Smooth muscle cell (in vitro differentiated cells): ENCODE results near the gene FCER2. TPM values are rescaled to one million over a fixed set of nuclear protein-coding genes. Genes with fewer than 3 reads are reported as not detected.

Experiments
- DNase-seq: peaks from one replicate; lab custom pipeline; 2025; ENCODE audit not compliant: unreplicated experiment; lab: John Stamatoyannopoulos, UW
- H2AFZ ChIP-seq: fragments of 200-600 bp; sonication (generic); 2 replicates; pipeline ENCODE4 v1.6.0; 2016; ENCODE audit warnings: antibody characterized with exemption, low read depth, mild to moderate bottlenecking
- H3F3A ChIP-seq: fragments of 200-600 bp; sonication (generic); 2 replicates; pipeline ENCODE4 v1.6.0; 2017; ENCODE audit warnings: antibody characterized with exemption, low read depth
- H3K27ac ChIP-seq: fragments of 200-600 bp; sonication (generic); 2 replicates; pipeline ENCODE4 v1.5.1; 2016; ENCODE audit warnings: low read depth, mild to moderate bottlenecking
- H3K27me3 ChIP-seq: fragments of 200-600 bp; sonication (generic); 2 replicates; pipeline ENCODE4 v1.6.1; 2016; ENCODE audit warnings: low read depth, mild to moderate bottlenecking
- H3K36me3 ChIP-seq: fragments of 200-600 bp; sonication (generic); 2 replicates; pipeline ENCODE4 v1.5.1; 2016; ENCODE audit warnings: low read depth
- H3K4me1 ChIP-seq: fragments of 200-600 bp; sonication (generic); 2 replicates; pipeline ENCODE4 v1.5.1; 2016; ENCODE audit warnings: low read depth
- H3K4me2 ChIP-seq: fragments of 200-600 bp; sonication (generic); 2 replicates; pipeline ENCODE4 v1.6.0; 2016; ENCODE audit warnings: mild to moderate bottlenecking
- H3K4me3 ChIP-seq: fragments of 200-600 bp; sonication (generic); 2 replicates; pipeline ENCODE4 v1.5.1; 2016; ENCODE audit warnings: mild to moderate bottlenecking
- H3K79me2 ChIP-seq: fragments of 200-600 bp; sonication (generic); 2 replicates; pipeline ENCODE4 v1.6.0; 2016; ENCODE audit warnings: low read depth, mild to moderate bottlenecking
- H3K9ac ChIP-seq: fragments of 200-600 bp; sonication (generic); 2 replicates; pipeline ENCODE4 v1.6.0; 2016; ENCODE audit warnings: low read depth
- H3K9me3 ChIP-seq: fragments of 200-600 bp; sonication (generic); replicated peaks from 2 replicates; pipeline ENCODE4 v1.5.1; 2016; ENCODE audit warnings: low read depth
- H4K20me1 ChIP-seq: fragments of 200-600 bp; sonication (generic); 2 replicates; pipeline ENCODE4 v1.6.0; 2016; ENCODE audit warnings: low read depth
- WGBS: methylation state at CpG from one replicate; pipeline ENCODE4 v1.1.7; 2016; ENCODE audit warnings: low lambda C conversion rate; 5-methylcytosine and 5-hydroxymethylcytosine counted together
- polyA plus RNA-seq: library from polyadenylated mRNA; unstranded; fragments of >200 nt; fragmentation: Nextera tagmentation; extraction: Ambion mirVana; gene quantifications from 2 replicates; pipeline ENCODE4 v1.2.1, GENCODE V29; 2016
- total RNA-seq: library from RNA; depleted of rRNA; stranded (reverse); fragments of >200 nt; gene quantifications from 2 replicates; pipeline ENCODE4 v1.2.3, GENCODE V29; 2014
- TF ChIP-seq, protein P1 (sequence below): fragments of 200-600 bp; sonication (generic); IDR thresholded peaks from 2 replicates; pipeline ENCODE4 v1.5.1; 2017; ENCODE audit warnings: borderline replicate concordance, mild to moderate bottlenecking, antibody characterized with exemption; ENCODE audit not compliant: insufficient read depth, poor library complexity, severe bottlenecking

Gene FCER2
- total and polyA plus RNA-seq, 2 experiments from 2014 or later: not detected

DNA sequence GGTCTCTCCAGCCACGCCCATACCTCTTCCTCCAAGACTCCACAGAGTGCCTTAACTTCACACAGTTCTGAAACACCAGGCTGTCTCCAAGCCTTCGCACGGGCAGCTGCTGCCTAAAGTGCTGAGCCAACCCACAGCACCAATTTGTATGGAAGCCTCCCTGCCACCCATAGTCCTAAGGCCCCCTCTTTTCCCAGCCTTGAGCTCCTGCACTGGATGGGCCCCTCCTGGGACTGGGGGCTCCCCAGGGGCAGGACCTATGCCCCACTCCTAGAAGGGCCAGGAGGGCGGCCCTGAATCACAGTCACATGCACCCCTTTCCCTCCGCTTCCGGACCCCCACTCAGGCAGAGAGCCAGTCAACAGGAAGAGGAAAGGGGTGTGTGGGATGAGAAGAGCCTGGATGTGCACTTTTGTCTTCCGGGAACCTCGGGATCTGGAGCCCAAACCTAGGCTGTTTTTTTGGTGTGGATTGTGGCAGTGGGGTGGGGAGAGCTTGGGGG, 5.1 kb upstream of the FCER2 start:
- TF ChIP-seq, protein P1, sequence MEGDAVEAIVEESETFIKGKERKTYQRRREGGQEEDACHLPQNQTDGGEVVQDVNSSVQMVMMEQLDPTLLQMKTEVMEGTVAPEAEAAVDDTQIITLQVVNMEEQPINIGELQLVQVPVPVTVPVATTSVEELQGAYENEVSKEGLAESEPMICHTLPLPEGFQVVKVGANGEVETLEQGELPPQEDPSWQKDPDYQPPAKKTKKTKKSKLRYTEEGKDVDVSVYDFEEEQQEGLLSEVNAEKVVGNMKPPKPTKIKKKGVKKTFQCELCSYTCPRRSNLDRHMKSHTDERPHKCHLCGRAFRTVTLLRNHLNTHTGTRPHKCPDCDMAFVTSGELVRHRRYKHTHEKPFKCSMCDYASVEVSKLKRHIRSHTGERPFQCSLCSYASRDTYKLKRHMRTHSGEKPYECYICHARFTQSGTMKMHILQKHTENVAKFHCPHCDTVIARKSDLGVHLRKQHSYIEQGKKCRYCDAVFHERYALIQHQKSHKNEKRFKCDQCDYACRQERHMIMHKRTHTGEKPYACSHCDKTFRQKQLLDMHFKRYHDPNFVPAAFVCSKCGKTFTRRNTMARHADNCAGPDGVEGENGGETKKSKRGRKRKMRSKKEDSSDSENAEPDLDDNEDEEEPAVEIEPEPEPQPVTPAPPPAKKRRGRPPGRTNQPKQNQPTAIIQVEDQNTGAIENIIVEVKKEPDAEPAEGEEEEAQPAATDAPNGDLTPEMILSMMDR: no peak
- H3K79me2 ChIP-seq: no peaks in the 10 kb centered on the region
- no peaks in the 10 kb centered on the region for H3K4me1 ChIP-seq
- DNase-seq: no peak
- H2AFZ ChIP-seq: no peak overlapping the region
- no peaks in the 10 kb centered on the region for H3K27me3 ChIP-seq
- H3K27ac ChIP-seq: no peak overlapping the region
- no peaks in the 10 kb centered on the region for H3K9me3 ChIP-seq
- H3K4me2 ChIP-seq: no peak overlapping the region
- H3F3A ChIP-seq: no peaks in the 10 kb centered on the region
- no peak overlapping the region for H3K9ac ChIP-seq
- no peaks in the 10 kb centered on the region for H4K20me1 ChIP-seq
- H3K4me3 ChIP-seq: no peak overlapping the region
- WGBS: 85% methylated on average over 8 of the region's 8 CpGs
- H3K36me3 ChIP-seq: no peaks in the 10 kb centered on the region

DNA sequence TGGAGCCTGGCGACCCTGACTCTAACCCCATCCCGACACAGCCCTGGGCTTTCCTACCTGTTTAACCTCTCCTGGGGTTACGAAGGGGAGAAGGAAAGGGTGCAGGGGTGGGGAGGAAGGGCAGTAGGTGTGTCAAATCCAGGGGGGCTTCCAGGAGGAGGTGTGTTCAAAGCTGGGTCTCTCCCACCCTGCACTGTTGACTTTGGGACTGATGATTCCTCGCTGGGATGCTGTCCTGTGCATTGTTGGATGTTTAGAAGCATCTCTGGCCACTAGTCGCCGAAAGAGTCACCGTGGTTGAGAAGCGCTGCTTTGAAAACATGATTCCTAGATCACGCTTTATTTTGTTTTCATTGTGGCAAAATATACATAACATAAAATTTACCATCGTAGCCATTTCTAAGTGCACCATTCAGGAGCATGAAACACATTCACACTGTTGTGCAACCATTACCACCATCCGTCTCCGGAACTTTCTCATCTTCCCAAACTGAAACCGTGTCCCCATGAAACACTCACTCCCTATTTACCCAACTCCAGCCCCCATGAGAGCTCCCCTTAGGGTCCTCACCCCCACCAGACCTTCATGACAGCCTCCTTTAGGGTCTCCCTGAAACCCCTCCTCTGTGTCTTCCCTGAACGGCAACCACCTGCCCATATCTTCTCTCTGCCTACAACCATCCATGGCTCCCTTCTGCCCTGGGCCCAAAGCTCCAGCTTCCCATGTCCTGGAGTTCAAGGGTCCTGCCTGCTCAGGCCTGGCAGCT, 4.4 kb upstream of the FCER2 start:
- Histone ChIP-seq H3K27me3 (no peaks in the 10 kb centered on the region), H3K4me3 (no peak overlapping the region), H3K27ac (no peak overlapping the region), H3K9ac (no peak overlapping the region), H3F3A (no peaks in the 10 kb centered on the region), H3K9me3 (no peaks in the 10 kb centered on the region), H3K4me2 (no peak overlapping the region), H2AFZ (no peak overlapping the region), H4K20me1 (no peaks in the 10 kb centered on the region), H3K4me1 (no peaks in the 10 kb centered on the region), H3K79me2 (no peaks in the 10 kb centered on the region), H3K36me3 (no peaks in the 10 kb centered on the region)
- WGBS: 93% methylated on average over 14 of the region's 14 CpGs
- no peak for DNase-seq
- TF ChIP-seq, protein P1: no peak

DNA sequence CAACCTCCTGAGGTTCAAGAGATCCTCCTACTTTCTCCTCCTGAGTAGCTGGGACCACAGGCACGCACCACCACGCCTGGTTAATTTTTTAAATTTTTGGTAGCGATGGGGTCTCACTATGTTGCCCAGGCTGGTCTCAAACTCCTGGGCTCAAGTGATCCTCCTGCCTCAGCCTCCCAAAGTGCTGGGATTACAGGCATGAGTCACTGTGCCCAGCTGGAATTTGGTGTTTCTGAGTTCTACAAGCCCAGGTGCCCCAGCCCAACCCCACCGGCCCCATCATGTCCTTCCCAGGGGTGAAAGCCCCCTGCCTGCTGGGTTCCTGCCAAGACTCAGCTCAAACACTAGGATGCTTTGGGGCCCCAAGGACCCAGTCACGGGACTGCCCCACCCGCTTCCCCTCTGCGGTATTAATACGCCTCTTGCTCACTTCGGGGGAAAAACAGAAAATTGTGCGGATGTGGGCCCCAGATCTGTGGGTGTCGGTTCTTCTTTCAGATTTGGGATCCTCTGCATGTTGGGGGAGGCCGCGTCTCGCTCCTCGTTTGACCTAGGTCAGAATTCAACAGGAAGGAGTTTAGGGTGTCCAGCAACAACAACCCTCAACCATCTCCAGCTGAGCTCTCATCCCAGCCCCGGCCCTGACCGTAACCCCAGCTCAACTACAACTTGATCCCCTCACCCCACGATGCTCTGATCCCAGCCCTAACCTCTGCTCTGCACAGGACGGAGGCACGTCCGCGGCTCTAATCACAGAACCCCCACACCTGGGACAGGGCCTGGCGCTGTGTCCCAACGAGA, 3.7 kb upstream of the FCER2 start:
- Histone ChIP-seq H3K4me1 (no peaks in the 10 kb centered on the region), H3K9me3 (no peaks in the 10 kb centered on the region), H4K20me1 (no peaks in the 10 kb centered on the region), H2AFZ (no peak overlapping the region), H3K27me3 (no peaks in the 10 kb centered on the region), H3F3A (no peaks in the 10 kb centered on the region), H3K36me3 (no peaks in the 10 kb centered on the region), H3K4me2 (no peak overlapping the region), H3K79me2 (no peaks in the 10 kb centered on the region), H3K9ac (no peak overlapping the region), H3K27ac (no peak overlapping the region), H3K4me3 (no peak overlapping the region)
- no peak for DNase-seq
- TF ChIP-seq, protein P1: no peak
- 92% methylated on average over 22 of the region's 24 CpGs for WGBS
